ENCODE data around the gene DOCK1. TPM values are rescaled to one million over a fixed set of nuclear protein-coding genes. Genes with fewer than 3 reads are reported as not detected.

Gene DOCK1
- total RNA-seq, 1 experiment from 2014 or later, result 82.2 TPM

- Histone ChIP-seq H3K4me1 (no peaks in the 10 kb centered on the region), H3K36me3 (ENCODE audit: control insufficient read depth, insufficient read depth, low read length) (no peaks in the 10 kb centered on the region), H3K27me3 (replicated peaks; ENCODE audit: control insufficient read depth, insufficient read depth, low read length) (no peaks in the 10 kb centered on the region), H3K4me3 (ENCODE audit: low read depth, low read length) (no peak overlapping the region), H3K9me3 (no peaks in the 10 kb centered on the region)
- DNase-seq, result no peak
- no peaks in the 10 kb centered on the region for H3K4me1 Mint-ChIP-seq (ENCODE audit: low read depth, unreplicated experiment)
- H3K27me3 Mint-ChIP-seq (ENCODE audit: insufficient read depth, unreplicated experiment), result no peaks in the 10 kb centered on the region
- ChIA-PET CTCF (no interaction called here), POLR2A (no interaction called here)
- no TSS peak for BruUV-seq (replicated peaks)
- peaks cover 58% of the 10 kb centered on the region for H3K36me3 Mint-ChIP-seq (ENCODE audit: insufficient read depth, unreplicated experiment)
- intact Hi-C loops (cut with micrococcal nuclease; ENCODE audit: unreplicated experiment), result no loop called here
- H3K27ac Mint-ChIP-seq (ENCODE audit: unreplicated experiment), result no peak overlapping the region
- H3K4me3 Mint-ChIP-seq (ENCODE audit: unreplicated experiment), result no peak overlapping the region
- H3K9me3 Mint-ChIP-seq (ENCODE audit: unreplicated experiment), result no peaks in the 10 kb centered on the region
- no peak for TF ChIP-seq CTCF (IDR thresholded peaks at IDR 0.05; ENCODE audit: insufficient read depth in 1 of 2, low read depth in 1 of 2, low read length in 1 of 2, severe bottlenecking in 1 of 2, unreplicated experiment in 1 of 2)
Measured at GRCh38 chr10:127069436-127069835, 164.2 kb downstream of the DOCK1 start.

- no peak for TF ChIP-seq CTCF (IDR thresholded peaks at IDR 0.05; ENCODE audit: insufficient read depth in 1 of 2, low read depth in 1 of 2, low read length in 1 of 2, severe bottlenecking in 1 of 2, unreplicated experiment in 1 of 2)
- H3K27me3 Mint-ChIP-seq (ENCODE audit: insufficient read depth, unreplicated experiment), result no peaks in the 10 kb centered on the region
- intact Hi-C loops (cut with micrococcal nuclease; ENCODE audit: unreplicated experiment), result no loop called here
- CTCF ChIA-PET, result interaction anchor here (0.6 kb wide), 1 partner anchor 425 kb away, joined by 3 read pairs; no protein-coding TSS in a partner anchor
- no peaks in the 10 kb centered on the region for H3K4me1 Mint-ChIP-seq (ENCODE audit: low read depth, unreplicated experiment)
- H3K9me3 Mint-ChIP-seq (ENCODE audit: unreplicated experiment), result no peaks in the 10 kb centered on the region
- no TSS peak for BruUV-seq (replicated peaks)
- Histone ChIP-seq H3K27me3 (replicated peaks; ENCODE audit: control insufficient read depth, insufficient read depth, low read length) (no peaks in the 10 kb centered on the region), H3K4me1 (no peaks in the 10 kb centered on the region), H3K36me3 (ENCODE audit: control insufficient read depth, insufficient read depth, low read length) (no peaks in the 10 kb centered on the region), H3K4me3 (ENCODE audit: low read depth, low read length) (no peak overlapping the region), H3K9me3 (no peaks in the 10 kb centered on the region)
- POLR2A ChIA-PET, result no interaction called here
- no peak overlapping the region for H3K27ac Mint-ChIP-seq (ENCODE audit: unreplicated experiment)
- H3K4me3 Mint-ChIP-seq (ENCODE audit: unreplicated experiment), result no peak overlapping the region
- H3K36me3 Mint-ChIP-seq (ENCODE audit: insufficient read depth, unreplicated experiment), result peaks cover 53% of the 10 kb centered on the region
- no peak for DNase-seq
Measured at GRCh38 chr10:127071126-127071525, 165.9 kb downstream of the DOCK1 start.

- Mint-ChIP-seq H3K9me3 (ENCODE audit: unreplicated experiment) (no peaks in the 10 kb centered on the region), H3K4me3 (ENCODE audit: unreplicated experiment) (no peak overlapping the region), H3K36me3 (ENCODE audit: insufficient read depth, unreplicated experiment) (peaks cover 48% of the 10 kb centered on the region), H3K27me3 (ENCODE audit: insufficient read depth, unreplicated experiment) (no peaks in the 10 kb centered on the region), H3K27ac (ENCODE audit: unreplicated experiment) (no peak overlapping the region), H3K4me1 (ENCODE audit: low read depth, unreplicated experiment) (no peaks in the 10 kb centered on the region)
- no peaks in the 10 kb centered on the region for H3K27me3 ChIP-seq (replicated peaks; ENCODE audit: control insufficient read depth, insufficient read depth, low read length)
- no peaks in the 10 kb centered on the region for H3K4me1 ChIP-seq
- intact Hi-C loops (cut with micrococcal nuclease; ENCODE audit: unreplicated experiment), result no loop called here
- H3K4me3 ChIP-seq (ENCODE audit: low read depth, low read length), result no peak overlapping the region
- H3K36me3 ChIP-seq (ENCODE audit: control insufficient read depth, insufficient read depth, low read length), result peaks cover 2% of the 10 kb centered on the region; the same call in 1 of the 2 replicates
- no peak for TF ChIP-seq CTCF (IDR thresholded peaks at IDR 0.05; ENCODE audit: insufficient read depth in 1 of 2, low read depth in 1 of 2, low read length in 1 of 2, severe bottlenecking in 1 of 2, unreplicated experiment in 1 of 2)
- no peaks in the 10 kb centered on the region for H3K9me3 ChIP-seq
- ChIA-PET POLR2A (no interaction called here), CTCF (no interaction called here)
- no TSS peak for BruUV-seq (replicated peaks)
- no peak for DNase-seq
Measured at GRCh38 chr10:127073666-127074065, 168.4 kb downstream of the DOCK1 start.
